Germinal center (tissue), 1 donor: Measurements from ENCODE around the gene POP7.

Source experiments
- DNase-seq: peaks from one replicate; pipeline ENCODE4 v3.0.0; 2012; ENCODE audit warnings: mixed read lengths, low spot score

POP7 gene

GRCh38 chr7:100679129-100679926 is 26.6 kb upstream of the POP7 start:
- no peak for DNase-seq

- no peak for DNase-seq
Measured at GRCh38 chr7:100679927-100680575, 25.9 kb upstream of the POP7 start.

GRCh38 chr7:100680576-100681271 is 25.2 kb upstream of the POP7 start:
- DNase-seq: no peak

- DNase-seq: no peak
Measured at GRCh38 chr7:100681491-100682227, 24.3 kb upstream of the POP7 start.

- no peak for DNase-seq
Measured at GRCh38 chr7:100682228-100682741, 23.6 kb upstream of the POP7 start.

GRCh38 chr7:100682991-100683658 is 22.8 kb upstream of the POP7 start:
- DNase-seq: no peak

- DNase-seq: no peak
Measured at GRCh38 chr7:100683659-100684533, 22.0 kb upstream of the POP7 start.

GRCh38 chr7:100684534-100685042 is 21.3 kb upstream of the POP7 start:
- no peak for DNase-seq

GRCh38 chr7:100685049-100685605 is 20.8 kb upstream of the POP7 start:
- DNase-seq: no peak

GRCh38 chr7:100685631-100686145 is 20.2 kb upstream of the POP7 start:
- DNase-seq: no peak

- no peak for DNase-seq
Measured at GRCh38 chr7:100686201-100686821, 19.6 kb upstream of the POP7 start.

GRCh38 chr7:100686822-100687211 is 19.1 kb upstream of the POP7 start:
- no peak for DNase-seq

GRCh38 chr7:100687261-100687660 is 18.7 kb upstream of the POP7 start:
- DNase-seq: no peak

GRCh38 chr7:100687751-100688300 is 18.1 kb upstream of the POP7 start:
- DNase-seq: no peak

- no peak for DNase-seq
Measured at GRCh38 chr7:100688326-100688860, 17.5 kb upstream of the POP7 start.

GRCh38 chr7:100689230-100690135 is 16.4 kb upstream of the POP7 start:
- DNase-seq: no peak
